GM18858 (cell line): Measurements from ENCODE around the gene NFYC.

ENCODE experiments used
- ATAC-seq: cut with Tn5 transposase; IDR thresholded peaks from one replicate; pipeline ENCODE4 v1.9.1; 2021; ENCODE audit not compliant: unreplicated experiment

The NFYC gene

DNA sequence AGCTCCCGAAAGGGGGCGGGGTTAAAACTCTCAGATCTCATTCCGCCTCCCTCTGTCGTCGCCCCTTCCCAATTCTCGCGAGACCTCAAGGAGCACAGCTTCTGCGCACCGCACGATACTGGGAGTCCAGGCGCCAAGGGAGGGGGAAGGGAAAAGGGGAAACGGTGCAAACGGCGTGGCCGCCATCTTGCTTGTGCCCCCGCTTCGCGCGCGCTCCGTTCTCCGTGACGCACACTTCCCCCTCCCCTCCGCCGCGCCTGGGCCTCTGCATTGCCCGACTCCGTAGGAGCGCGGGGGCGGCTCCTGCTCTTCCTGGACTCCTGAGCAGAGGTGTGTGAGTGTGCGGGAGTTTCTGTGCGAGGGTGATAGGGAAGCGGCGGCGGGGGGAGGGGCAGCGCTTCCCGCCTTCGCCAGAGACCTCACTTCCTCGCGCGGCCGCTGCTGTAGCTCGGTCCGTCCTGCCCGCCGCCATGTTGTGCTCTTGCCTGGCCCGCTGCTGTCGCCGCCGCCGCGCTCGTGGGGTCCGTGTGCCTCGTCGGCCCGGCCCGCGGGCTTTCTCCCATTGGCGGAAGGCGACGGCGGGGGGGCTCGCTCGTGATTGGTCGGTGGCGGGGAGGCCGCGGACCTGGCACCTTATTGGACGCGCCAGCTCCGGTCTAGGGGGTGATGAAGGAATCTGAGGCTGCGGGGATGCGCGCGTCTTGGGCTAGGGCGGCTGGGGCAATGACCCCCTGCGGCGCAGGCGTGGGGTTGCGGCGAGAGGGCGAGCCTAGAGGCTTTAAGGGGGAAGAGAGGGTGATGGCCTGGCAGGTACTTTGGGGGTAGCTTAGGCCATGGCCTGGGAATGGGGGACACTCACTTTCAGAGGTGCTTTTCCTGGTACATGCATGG is at the start of gene NFYC:
Gene NFYC, plus strand, starts transcription at position 167 of the 891 bp plus-strand sequence. CDS start 47,140 bp downstream, outside the sequence.
- ATAC-seq = peak; percentile 41

DNA sequence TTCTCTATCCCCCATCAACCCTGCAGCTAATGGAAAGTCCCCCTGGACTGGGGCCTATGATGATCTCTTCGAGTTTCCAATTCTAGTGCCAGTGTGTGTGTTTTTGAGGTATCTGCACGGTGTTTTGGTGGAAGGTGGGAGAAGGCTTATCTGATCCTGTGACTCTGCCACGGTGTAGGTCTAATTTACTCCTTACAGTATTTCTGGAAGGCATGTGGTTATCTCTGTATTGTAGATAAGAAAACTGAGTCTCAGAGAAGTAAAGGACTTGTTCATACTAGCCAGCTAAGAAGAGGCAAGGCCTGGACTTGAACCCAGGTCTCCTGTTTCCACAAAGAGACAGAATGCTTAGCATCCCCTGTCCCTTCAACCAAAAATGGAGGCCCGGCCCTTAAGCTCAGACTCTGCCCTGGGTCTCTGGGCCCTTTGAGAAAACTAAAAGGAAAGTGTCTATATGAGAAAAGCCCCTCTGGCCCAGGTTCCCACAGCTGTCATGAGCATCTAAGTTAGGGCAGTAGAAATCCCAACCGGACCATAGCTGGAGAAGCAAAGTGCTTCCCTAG is 46.3 kb upstream of the NFYC start:
- no peak for ATAC-seq

DNA sequence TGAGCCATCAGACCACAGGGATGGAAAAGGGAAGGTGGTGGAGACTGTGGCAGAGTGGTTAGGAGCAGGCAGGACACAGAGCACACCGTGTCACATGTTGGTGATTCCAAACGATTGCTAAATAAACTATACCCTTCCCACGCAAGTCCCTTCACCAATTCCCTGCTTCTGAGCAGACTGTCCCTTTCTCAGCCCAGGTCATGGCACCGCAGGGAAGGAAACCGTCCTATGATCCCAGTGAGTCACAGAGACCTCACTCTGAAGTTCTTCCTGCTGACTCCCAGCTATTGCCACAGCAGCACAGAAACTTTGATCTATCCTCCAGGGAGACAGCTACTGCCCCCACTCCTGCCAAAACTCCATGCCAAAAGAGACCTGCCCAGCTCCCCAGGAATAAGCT is 45.2 kb upstream of the NFYC start:
- no peak for ATAC-seq

DNA sequence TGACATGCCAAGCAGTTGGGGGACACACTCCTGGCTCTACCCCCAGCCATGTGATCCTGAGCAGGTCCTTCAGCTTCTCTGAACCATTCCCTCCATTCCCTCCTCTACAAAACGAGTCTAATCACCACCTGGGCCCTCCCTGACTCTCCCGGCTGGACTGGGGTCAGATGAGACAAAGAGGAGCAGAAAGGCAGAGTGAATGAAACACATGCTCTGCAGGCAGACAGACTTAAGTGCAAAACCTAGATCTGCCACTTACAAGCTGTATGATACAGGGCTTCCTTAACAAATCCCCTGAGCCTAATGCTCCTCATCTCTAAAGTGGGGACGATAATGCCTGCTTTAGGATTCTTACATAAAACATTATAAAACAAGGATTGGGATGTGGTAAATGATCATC is 43.3 kb upstream of the NFYC start:
- ATAC-seq = no peak

DNA sequence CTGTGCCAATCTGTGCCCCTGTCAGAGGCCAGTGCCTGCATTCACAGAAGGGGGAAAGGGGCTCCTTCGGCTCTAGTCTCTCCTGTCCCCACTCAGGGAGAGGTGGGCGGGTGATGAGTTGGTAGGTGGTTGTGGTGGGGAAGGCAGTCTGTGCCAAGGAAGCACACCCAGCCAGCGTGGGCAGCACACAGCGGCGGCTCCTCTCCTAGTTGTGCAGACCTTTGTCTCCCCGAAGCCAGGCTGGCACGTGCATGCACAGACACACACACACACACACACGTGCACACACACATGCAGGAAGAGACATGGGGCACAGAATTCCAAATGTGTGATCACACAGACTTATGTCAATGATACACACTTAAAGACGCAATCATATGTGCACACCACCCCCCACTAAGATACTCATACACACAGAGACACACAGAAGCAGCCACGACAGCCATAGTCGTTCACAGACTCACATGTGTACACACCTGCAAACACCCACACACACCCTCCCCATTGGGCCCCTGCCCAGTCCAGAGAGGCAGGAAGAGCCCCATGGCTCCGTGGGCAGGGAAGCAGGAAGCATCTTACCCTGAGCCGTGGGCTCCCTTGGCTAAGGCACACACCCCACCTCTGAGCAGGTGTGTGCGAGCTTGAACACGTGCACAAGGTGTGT is 42.4 kb upstream of the NFYC start:
- ATAC-seq = no peak

DNA sequence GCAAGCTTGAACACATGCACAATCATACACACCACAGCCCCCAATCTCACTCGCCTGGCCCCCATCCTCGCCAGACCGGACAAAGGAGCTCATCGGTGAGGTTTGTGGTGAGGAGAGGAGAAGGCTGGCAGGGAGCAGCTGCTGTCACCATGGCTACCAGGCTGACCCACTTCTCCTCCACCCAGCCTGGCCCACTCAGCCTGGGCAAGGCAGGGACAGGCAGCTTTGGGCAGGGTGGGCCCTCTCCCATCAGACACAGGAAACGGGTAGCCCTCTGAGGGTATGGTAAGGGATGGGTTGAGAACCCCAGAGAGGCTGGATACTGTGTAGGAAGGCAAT is 41.9 kb upstream of the NFYC start:
- no peak for ATAC-seq

DNA sequence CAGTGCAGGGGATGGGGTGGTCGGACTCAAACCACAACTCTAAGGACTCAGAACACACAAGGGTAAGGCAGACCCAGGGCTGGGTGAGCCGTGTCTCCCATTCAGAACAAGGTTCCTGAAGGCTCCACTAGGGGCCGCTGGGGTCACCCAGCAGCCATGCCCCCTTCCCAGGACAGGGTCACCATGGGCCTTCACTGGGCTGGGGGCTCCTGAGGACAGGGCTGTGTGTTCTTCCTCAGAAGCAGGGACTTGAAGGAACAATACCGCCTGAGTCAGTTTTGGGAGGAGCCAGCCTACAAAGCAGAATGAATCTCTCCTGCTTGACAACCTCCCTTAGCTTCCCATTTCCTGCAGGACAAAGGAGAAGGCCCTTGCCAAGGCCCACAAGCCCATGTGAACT is 41.4 kb upstream of the NFYC start:
- ATAC-seq = no peak

DNA sequence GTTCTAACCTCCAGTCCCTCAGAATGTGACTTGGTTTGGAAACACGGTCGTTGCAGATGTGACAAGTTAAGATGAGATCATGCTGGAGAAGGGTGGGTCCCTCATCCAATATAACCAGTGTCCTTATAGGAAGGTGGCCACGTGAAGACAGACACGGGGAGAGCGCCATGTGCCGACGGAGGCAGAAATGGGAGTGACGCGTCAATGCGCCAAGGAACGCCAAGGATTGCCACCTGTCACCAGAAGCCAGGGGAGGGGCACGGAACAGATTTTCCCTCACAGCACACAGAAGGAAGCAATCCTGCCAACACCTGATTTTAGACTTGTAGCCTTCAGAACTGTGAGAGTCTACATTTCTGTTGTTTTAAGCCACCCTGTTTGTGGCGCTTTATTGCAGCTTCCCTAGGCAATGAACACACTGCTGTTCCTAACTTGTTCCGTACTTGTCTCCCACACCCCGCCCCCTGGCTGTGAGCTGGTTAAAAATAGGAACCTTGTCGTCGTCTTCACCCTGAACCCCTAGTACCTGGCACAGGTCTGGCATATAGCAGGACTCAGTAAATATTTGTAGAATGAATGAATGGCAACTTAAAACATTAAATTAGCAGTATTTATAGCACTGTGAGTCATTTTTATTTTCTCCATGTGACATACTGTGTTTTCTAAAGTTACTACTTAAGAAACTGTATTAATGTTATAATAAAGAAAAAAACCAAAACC is 40.2 kb upstream of the NFYC start:
- ATAC-seq = no peak

DNA sequence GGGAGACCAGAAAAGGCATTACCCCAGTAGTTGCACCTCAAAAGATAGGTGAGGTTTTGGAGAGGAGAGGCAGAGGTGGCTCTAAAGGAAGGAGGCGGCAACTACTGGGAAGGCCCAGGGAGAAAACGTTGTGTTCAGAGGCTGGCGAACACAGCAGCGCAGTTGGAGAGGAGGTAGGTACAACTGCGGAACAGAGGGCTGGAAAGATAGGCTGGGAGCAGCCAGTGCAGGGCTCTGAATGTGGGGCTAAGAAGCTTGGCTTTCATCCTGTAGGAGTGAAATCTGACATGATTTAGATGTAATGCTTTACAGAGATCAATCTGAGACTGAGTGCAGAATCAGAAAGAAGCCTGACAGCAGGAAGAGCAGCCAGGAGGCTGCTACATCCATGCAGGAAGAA is 39.0 kb upstream of the NFYC start:
- no peak for ATAC-seq

DNA sequence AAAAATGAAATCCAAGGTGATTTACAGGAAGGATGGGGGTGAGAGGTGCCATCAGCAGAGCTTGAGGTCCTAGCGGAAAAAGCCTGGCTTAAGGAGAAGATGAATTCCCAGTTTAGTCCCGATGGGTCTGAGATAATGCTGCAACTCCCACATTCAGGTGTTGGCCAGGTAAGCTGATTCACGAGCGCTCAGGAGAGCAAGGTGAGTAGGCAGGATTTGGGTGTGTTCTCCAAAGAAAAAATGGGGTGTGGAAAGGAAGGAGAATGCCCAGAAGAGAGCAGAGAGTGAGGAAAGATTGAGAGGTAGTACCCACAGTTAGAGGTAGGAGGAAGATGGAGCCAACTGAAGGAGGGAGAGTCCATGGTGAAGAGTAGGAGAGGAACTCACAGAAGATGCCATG is 38.5 kb upstream of the NFYC start:
- no peak for ATAC-seq

DNA sequence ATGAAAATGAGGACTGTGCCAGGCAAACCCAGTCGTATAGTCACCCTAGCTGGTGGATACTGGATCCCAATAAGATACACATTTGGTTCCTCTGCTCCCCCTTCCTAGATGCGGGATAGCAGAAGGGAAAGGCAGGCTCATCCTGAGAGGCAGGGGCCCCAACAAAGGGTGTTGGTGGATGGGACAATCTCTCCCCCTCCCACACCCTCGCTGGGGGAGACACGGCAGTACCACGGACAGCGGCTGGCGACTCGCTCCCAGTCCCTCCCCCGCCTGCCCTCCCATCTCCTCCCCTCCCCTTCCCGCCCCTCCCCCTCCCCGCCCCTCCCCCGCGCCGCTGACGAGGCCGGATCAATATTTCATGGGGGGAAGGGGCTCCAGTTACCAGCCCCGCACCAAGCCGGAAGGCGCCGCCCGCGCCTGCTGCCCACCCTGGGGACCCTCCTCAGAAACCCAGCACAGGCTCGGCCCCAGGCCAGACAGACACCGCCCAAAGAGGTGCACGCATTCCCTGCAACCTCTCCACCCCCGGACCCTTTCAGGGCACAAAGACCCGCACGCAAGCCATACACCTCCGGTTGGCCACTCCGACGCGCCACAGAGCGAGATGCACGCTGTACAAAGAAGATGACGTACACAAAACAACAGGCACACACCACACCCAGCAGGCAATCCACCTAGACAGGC is 37.5 kb upstream of the NFYC start:
- no peak for ATAC-seq

DNA sequence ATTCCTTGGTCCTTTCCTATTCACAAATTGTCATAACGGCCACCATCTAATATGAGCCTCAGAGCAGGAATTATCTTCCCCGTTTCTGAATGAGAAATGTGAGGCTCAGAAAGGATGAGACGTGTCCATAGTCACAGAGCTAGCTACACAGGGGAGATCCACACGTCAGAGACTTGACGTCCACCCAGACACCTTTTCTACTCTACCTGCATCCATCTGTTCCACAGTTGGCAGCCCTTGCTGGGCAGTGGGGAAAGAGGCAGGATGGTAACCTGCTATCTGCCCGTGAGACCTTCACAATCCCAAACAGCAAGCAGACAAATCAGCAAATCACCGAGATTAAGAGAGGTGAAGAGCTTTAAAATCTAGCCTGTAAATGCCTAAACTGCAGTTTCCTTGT is 34.5 kb upstream of the NFYC start:
- no peak for ATAC-seq

DNA sequence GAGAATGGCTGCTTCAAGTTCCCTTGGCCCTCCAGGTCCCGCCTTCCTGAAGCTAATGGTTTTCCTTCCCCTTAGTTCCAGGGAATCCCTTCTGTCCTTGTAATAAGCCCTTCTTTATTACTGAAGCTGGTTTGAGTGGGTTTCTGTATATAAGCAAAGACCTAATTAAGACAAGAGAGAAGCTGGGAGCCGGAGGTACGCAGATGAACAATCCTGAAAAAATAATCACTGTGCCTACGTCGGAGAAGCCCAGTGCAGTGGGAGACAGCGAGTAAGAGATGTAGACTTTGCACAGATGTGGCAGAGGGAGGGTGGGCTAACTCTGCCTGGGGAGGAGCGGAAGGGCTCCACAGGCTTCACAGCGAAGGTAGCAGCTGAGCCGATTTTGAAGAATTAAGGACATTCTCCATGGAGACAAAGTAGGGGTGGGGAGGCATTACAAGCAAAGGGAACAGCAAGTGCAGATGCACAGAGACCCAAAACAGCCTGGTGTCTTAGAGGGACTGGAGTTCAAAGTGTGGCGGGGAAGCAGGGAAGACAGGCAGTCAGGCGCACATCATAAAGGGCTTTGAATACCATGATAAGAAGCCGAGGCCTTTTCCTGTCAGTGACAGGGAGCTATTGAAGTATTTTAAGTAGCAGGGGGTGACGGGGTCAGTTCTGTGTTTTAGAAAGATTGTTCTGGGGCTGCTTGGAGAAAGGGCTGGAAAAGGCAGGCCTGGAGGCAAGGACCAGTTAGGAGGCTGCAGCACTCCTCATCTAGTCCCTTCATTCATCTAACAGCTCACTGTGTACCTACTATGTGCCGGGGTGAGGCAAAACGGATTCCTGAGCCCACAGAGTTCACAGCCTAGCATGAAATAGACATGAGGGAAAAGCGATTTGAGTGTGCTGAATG is 32.5 kb upstream of the NFYC start:
- no peak for ATAC-seq

DNA sequence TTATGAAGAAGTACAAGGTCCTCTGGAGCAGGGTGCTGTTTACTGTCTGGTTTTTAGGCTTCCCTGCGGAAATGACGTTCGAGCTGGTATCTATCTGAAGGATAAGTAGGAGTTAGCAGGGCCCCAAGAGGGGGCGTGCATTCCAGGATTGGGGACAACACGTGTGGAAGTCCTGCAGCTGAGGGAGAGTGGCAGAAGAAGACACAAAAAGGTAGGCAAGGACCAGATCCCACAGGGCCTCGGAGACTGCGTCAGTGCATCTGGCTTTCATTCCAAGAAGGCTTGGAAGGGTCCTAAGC is 31.9 kb upstream of the NFYC start:
- ATAC-seq = no peak

DNA sequence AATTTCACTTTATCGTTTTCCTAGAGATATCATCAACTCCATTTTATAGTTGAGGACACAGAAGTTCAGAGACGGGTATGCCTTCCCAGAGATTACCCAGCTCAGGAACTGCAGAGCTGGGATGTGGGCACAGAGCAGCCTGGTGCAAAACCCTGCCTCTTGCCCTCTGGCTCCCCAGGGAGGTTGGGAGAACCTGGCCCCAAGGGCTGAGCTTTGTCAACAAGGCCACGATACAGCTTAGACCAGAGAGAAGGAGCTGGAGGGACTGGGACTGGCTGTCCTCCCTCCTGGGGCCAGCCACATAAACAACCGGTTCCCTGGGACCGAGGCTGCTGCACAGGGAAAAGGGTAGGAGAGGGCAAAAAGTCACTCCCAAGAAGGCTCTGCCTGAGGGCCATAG is 29.8 kb upstream of the NFYC start:
- no peak for ATAC-seq

DNA sequence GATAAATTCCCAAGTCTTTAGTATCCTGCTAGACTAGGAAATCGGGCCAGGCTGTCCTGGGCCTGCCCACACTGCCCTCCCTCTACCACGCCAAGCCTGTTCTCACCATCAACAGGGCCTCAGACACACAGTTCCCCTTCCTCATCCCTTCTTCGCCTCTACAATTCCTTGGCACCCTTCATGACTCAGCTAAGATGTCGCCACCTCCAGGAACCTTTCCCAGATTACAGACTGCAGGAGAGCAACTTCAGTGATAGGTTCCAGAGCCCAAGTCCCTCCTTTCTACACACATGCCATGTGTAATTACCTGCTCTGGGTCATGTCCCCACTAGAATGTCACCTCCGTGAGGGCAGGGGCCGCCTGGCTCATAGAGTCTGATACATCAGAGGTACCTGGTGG is 29.4 kb upstream of the NFYC start:
- ATAC-seq = no peak

DNA sequence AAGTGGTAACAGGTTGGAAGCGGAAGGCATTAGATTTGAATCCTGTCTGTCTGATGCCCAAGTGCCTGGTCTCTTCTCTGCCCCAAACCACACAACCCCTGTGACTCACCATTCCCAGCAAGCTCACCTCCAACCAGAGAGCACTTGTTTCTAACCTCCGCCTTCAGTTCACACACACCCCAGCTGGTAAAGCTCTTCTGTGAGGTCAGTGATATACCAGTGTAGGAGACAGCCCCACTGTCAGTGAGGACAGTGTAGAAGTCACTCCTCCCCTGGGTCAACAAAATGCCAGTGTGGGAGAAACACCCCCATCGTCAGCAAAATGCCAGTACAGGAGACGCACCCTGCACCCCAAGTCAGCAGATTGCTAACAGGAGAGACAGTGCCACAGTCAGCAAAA is 28.6 kb upstream of the NFYC start:
- ATAC-seq = no peak

DNA sequence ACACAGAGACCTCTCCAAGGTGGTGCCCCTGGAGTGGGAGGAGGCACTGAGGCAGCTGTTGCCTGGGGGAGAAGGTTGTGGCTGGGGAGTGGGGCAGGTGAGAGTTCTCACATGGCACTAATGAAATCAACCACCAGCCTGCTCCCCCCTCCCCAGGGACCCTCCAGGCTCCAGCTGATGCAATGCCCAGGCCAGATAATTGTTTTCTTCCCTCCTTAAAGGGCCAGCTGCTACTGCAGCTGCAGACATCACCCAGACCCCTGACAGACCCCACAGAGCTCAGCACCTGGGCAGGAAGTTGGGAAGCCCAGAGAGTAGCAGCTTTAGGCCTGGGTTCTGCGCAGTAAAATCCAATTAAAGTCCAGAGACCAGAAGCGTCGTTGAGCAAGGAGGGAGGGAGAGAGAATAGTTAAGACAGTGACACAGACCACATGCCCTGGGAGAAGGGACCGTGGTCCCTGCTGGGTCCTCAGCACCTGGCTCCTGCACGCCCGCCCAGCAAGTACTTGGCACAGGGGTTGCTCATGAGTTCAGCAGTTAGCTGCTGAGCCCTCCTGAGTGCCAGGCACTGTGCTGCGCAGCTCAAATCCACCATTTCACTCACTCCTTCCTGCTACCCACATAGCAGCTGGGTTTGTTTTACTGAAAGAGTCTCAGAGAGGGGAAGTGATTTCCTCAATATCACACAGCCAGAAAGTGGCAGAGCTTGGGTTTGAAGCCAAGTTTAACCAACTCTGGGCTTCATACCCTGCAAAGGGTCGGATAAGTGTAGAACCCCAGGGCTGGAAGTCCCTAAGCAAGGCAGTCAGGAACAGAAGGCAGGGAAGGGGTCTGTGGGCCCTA is 28.0 kb upstream of the NFYC start:
- ATAC-seq = no peak

DNA sequence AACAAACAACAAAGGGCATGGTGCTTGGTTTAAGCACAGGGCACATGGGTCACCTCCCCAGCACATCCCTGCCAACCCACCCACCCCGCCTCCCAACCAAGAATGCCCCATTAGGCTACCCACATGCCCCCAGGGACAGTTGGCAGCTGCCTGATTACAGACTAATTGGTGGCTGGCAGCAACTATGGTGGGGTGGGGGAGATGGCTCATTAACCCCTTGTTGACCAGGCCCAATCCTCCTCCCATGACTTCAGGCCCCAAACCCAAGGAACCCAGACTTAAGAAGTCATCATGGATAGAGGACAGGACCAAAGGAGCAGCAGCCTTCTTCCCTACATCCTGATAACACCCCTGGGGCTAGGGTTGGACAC is 27.4 kb upstream of the NFYC start:
- no peak for ATAC-seq
